Measurements from ENCODE around the gene ZC2HC1C. TPM values are rescaled to one million over a fixed set of nuclear protein-coding genes. Genes with fewer than 3 reads are reported as not detected.
A peak's percentile ranks its signal among the peaks of the same experiment; 100 is the strongest.

Gene ZC2HC1C
- total and polyA plus RNA-seq, 2 of the 13 experiments (the other 11 are each of a cell fraction or from before 2014, with no cell fraction given), result 3.3 to 3.5 TPM

DNA sequence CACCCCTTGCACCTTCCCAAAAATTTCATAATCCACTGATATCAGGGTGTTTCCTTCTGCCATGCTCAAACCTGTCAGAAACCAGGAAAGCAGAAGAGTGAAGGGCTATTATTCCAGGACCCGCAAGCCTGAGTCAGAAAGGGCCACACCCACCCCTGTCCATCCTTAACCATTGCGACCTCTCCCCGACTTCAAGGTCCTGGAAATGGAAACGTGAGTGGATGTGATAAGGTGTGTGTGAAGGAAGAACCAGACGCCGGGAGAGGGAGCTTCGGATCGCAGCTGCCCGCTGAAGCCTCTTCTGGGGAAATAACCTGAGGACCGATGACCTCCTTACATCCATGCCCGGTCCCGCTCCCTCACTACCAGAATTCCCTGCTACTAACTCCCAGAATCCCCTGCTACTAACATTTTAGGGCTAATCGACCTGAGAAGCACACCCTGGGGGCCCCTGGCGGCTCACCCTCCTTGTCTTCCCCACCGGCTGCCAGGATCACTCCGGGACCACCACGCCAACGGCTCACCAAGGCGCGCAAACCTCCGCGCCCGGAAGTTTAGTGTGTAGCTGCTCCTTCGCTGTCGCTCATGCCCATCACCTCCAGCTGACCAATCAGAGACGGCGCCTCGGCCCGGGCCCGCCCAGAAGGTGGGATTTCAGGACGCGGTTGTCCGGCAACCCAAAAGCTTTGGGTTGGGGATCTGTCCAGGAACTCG lies 5.8 kb upstream of the ZC2HC1C start, which contains the start of gene ACYP1 (continued):
- TF ChIP-seq MXD4 (CRISPR knock-in tag; IDR thresholded peaks at IDR 0.05) (0 out of 2 replicates have a peak, but pooled peaks have one; percentile 2), ARNTL (CRISPR knock-in tag; IDR thresholded peaks at IDR 0.05) (no peak), ZSCAN30 (CRISPR knock-in tag; IDR thresholded peaks at IDR 0.05) (no peak), ZNF160 (CRISPR knock-in tag; IDR thresholded peaks at IDR 0.05) (no peak), KDM2A (CRISPR knock-in tag; IDR thresholded peaks at IDR 0.05; ENCODE audit: borderline replicate concordance, low read depth) (peak; percentile 67; the same call in 1 of the 2 replicates), ATF1 (CRISPR knock-in tag; IDR thresholded peaks at IDR 0.05) (no peak; the same call in 1 of the 2 replicates), WIZ (CRISPR knock-in tag; IDR thresholded peaks at IDR 0.05) (no peak), FOXC1 (CRISPR knock-in tag; IDR thresholded peaks at IDR 0.05; ENCODE audit: borderline replicate concordance) (no peak; the same call in 1 of the 2 replicates), ZNF577 (CRISPR knock-in tag; IDR thresholded peaks at IDR 0.05; ENCODE audit: borderline replicate concordance, low read depth) (no peak), FOXM1 (CRISPR knock-in tag; IDR thresholded peaks at IDR 0.05) (no peak), ZFP41 (CRISPR knock-in tag; IDR thresholded peaks at IDR 0.05; ENCODE audit: borderline replicate concordance) (no peak), ZNF350 (CRISPR knock-in tag; IDR thresholded peaks at IDR 0.05; ENCODE audit: borderline replicate concordance, low read depth) (no peak; the same call in 1 of the 2 replicates), MTF2 (CRISPR knock-in tag; IDR thresholded peaks at IDR 0.05; ENCODE audit: borderline replicate concordance) (no peak), ZNF510 (CRISPR knock-in tag; IDR thresholded peaks at IDR 0.05; ENCODE audit: low read depth) (no peak)
- TF ChIP-seq, protein P1, sequence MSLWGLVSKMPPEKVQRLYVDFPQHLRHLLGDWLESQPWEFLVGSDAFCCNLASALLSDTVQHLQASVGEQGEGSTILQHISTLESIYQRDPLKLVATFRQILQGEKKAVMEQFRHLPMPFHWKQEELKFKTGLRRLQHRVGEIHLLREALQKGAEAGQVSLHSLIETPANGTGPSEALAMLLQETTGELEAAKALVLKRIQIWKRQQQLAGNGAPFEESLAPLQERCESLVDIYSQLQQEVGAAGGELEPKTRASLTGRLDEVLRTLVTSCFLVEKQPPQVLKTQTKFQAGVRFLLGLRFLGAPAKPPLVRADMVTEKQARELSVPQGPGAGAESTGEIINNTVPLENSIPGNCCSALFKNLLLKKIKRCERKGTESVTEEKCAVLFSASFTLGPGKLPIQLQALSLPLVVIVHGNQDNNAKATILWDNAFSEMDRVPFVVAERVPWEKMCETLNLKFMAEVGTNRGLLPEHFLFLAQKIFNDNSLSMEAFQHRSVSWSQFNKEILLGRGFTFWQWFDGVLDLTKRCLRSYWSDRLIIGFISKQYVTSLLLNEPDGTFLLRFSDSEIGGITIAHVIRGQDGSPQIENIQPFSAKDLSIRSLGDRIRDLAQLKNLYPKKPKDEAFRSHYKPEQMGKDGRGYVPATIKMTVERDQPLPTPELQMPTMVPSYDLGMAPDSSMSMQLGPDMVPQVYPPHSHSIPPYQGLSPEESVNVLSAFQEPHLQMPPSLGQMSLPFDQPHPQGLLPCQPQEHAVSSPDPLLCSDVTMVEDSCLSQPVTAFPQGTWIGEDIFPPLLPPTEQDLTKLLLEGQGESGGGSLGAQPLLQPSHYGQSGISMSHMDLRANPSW (CRISPR knock-in tag; IDR thresholded peaks at IDR 0.05; ENCODE audit: borderline replicate concordance), result no peak
- TF ChIP-seq, protein P2, sequence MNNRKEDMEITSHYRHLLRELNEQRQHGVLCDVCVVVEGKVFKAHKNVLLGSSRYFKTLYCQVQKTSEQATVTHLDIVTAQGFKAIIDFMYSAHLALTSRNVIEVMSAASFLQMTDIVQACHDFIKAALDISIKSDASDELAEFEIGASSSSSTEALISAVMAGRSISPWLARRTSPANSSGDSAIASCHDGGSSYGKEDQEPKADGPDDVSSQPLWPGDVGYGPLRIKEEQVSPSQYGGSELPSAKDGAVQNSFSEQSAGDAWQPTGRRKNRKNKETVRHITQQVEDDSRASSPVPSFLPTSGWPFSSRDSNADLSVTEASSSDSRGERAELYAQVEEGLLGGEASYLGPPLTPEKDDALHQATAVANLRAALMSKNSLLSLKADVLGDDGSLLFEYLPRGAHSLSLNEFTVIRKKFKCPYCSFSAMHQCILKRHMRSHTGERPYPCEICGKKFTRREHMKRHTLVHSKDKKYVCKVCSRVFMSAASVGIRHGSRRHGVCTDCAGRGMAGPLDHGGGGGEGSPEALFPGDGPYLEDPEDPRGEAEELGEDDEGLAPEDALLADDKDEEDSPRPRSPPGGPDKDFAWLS (CRISPR knock-in tag; IDR thresholded peaks at IDR 0.05; ENCODE audit: borderline replicate concordance), result no peak
- TF ChIP-seq, protein P3, sequence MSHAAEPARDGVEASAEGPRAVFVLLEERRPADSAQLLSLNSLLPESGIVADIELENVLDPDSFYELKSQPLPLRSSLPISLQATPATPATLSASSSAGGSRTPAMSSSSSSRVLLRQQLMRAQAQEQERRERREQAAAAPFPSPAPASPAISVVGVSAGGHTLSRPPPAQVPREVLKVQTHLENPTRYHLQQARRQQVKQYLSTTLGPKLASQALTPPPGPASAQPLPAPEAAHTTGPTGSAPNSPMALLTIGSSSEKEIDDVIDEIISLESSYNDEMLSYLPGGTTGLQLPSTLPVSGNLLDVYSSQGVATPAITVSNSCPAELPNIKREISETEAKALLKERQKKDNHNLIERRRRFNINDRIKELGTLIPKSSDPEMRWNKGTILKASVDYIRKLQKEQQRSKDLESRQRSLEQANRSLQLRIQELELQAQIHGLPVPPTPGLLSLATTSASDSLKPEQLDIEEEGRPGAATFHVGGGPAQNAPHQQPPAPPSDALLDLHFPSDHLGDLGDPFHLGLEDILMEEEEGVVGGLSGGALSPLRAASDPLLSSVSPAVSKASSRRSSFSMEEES (CRISPR knock-in tag; IDR thresholded peaks at IDR 0.05), result no peak
- TF ChIP-seq, protein P4, sequence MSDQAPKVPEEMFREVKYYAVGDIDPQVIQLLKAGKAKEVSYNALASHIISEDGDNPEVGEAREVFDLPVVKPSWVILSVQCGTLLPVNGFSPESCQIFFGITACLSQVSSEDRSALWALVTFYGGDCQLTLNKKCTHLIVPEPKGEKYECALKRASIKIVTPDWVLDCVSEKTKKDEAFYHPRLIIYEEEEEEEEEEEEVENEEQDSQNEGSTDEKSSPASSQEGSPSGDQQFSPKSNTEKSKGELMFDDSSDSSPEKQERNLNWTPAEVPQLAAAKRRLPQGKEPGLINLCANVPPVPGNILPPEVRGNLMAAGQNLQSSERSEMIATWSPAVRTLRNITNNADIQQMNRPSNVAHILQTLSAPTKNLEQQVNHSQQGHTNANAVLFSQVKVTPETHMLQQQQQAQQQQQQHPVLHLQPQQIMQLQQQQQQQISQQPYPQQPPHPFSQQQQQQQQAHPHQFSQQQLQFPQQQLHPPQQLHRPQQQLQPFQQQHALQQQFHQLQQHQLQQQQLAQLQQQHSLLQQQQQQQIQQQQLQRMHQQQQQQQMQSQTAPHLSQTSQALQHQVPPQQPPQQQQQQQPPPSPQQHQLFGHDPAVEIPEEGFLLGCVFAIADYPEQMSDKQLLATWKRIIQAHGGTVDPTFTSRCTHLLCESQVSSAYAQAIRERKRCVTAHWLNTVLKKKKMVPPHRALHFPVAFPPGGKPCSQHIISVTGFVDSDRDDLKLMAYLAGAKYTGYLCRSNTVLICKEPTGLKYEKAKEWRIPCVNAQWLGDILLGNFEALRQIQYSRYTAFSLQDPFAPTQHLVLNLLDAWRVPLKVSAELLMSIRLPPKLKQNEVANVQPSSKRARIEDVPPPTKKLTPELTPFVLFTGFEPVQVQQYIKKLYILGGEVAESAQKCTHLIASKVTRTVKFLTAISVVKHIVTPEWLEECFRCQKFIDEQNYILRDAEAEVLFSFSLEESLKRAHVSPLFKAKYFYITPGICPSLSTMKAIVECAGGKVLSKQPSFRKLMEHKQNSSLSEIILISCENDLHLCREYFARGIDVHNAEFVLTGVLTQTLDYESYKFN (CRISPR knock-in tag; conservative IDR thresholded peaks at IDR 0.05), result peak; percentile 32; the same call in 1 of the 2 replicates
- TF ChIP-seq, protein P5, sequence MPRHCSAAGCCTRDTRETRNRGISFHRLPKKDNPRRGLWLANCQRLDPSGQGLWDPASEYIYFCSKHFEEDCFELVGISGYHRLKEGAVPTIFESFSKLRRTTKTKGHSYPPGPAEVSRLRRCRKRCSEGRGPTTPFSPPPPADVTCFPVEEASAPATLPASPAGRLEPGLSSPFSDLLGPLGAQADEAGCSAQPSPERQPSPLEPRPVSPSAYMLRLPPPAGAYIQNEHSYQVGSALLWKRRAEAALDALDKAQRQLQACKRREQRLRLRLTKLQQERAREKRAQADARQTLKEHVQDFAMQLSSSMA (CRISPR knock-in tag; IDR thresholded peaks at IDR 0.05), result no peak
